GM12878 (cell line): ENCODE measurements around the gene RRP1B.

Experiments
- CEBPB ChIP-seq, 2 experiments: fragments of 150-350 bp in 1 of 2; IDR thresholded peaks; 2 replicates each; pipeline ENCODE4 v1.6.1; 2012 to 2014; ENCODE audit warnings: low read depth in 2 of 2, low read length in 2 of 2, borderline replicate concordance in 1 of 2, inconsistent platforms in 1 of 2
- CHD2 ChIP-seq: IDR thresholded peaks from 2 replicates; pipeline ENCODE4 v1.6.1; 2011; ENCODE audit warnings: low read depth, low read length, improper control_type of control experiment, borderline replicate concordance
- GABPA ChIP-seq: IDR thresholded peaks from 2 replicates; pipeline ENCODE4 v1.6.1; 2014; ENCODE audit warnings: antibody characterized with exemption, low read depth, mild to moderate bottlenecking, inconsistent platforms
- JUNB ChIP-seq: IDR thresholded peaks from 2 replicates; pipeline ENCODE4 v1.6.1; 2016; ENCODE audit warnings: antibody characterized with exemption, mild to moderate bottlenecking
- MEF2A ChIP-seq: IDR thresholded peaks from 2 replicates; pipeline ENCODE4 v1.6.1; 2011; ENCODE audit warnings: low read depth, mild to moderate bottlenecking, low read length, moderate library complexity; ENCODE audit not compliant: insufficient read depth
- POLR2AphosphoS5 ChIP-seq: IDR thresholded peaks from 2 replicates; pipeline ENCODE4 v1.6.1; 2011; ENCODE audit warnings: mild to moderate bottlenecking, low read length, inconsistent platforms
- RAD21 ChIP-seq: IDR thresholded peaks from 2 replicates; pipeline ENCODE4 v1.6.1; 2011; ENCODE audit warnings: mild to moderate bottlenecking, low read depth, low read length, moderate library complexity; ENCODE audit not compliant: insufficient read depth
- RB1 ChIP-seq: fragments of 450-650 bp; formaldehyde crosslinking; IDR thresholded peaks from 2 replicates; pipeline ENCODE4 v1.6.1; 2017; ENCODE audit warnings: mild to moderate bottlenecking, borderline replicate concordance
- RCOR1 ChIP-seq: conservative IDR thresholded peaks from 2 replicates; pipeline ENCODE4 v1.6.1; 2012; ENCODE audit warnings: low read depth, low read length, improper control_type of control experiment
- SPI1 ChIP-seq: IDR thresholded peaks from 2 replicates; pipeline ENCODE4 v1.6.1; 2011; ENCODE audit warnings: low read depth, mild to moderate bottlenecking, low read length, moderate library complexity, borderline replicate concordance; ENCODE audit not compliant: insufficient read depth
- SREBF1 ChIP-seq: IDR thresholded peaks from 2 replicates; pipeline ENCODE4 v1.6.1; 2012; ENCODE audit warnings: mild to moderate bottlenecking, low read length
- TF ChIP-seq, protein P1 (sequence below), 3 experiments: IDR thresholded peaks in 2 of 3; conservative IDR thresholded peaks in 1 of 3; 2 replicates each; pipeline ENCODE4 v1.5.1; 2011; ENCODE audit warnings: low read depth in 3 of 3, low read length in 3 of 3, mild to moderate bottlenecking in 3 of 3, control low read depth in 2 of 3, moderate library complexity in 2 of 3, inconsistent platforms in 1 of 3, mixed read lengths in 1 of 3; ENCODE audit not compliant: control insufficient read depth in 2 of 3, insufficient read depth in 1 of 3; ENCODE audit errors: extremely low read depth in 1 of 3
- TF ChIP-seq, protein P2 (sequence below): IDR thresholded peaks from 2 replicates; pipeline ENCODE4 v1.6.1; 2012; ENCODE audit warnings: low read depth, low read length, improper control_type of control experiment

DNA sequence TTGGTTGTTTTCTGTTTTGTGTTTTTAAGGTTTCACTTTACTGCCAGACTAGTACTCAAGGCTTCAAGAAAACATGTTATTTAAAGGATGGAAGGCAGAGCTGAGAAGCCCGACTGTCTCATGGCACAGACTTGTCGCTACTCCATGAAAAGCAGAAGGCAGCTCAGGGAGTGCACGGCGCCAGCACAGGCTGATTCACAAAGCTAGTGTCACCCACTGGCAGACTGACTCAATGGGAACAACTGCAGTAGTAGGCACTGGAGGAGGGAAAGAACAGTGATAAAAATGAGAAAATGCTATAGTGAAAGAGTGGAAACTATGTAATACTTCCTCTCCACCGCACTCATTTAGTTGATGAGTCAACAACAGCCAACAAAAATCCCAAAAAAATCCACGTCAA, 14.8 kb upstream of the RRP1B start:
- TF ChIP-seq SPI1 (no peak), GABPA (no peak), RCOR1 (no peak), CEBPB (IDR thresholded peaks at IDR 0.05; ENCODE audit: borderline replicate concordance in 1 of 2, low read depth in 2 of 2, low read length in 2 of 2) (no peak), RB1 (no peak), CHD2 (no peak), JUNB (no peak), SREBF1 (no peak), POLR2AphosphoS5 (no peak), MEF2A (no peak), RAD21 (no peak)
- TF ChIP-seq, protein P1, sequence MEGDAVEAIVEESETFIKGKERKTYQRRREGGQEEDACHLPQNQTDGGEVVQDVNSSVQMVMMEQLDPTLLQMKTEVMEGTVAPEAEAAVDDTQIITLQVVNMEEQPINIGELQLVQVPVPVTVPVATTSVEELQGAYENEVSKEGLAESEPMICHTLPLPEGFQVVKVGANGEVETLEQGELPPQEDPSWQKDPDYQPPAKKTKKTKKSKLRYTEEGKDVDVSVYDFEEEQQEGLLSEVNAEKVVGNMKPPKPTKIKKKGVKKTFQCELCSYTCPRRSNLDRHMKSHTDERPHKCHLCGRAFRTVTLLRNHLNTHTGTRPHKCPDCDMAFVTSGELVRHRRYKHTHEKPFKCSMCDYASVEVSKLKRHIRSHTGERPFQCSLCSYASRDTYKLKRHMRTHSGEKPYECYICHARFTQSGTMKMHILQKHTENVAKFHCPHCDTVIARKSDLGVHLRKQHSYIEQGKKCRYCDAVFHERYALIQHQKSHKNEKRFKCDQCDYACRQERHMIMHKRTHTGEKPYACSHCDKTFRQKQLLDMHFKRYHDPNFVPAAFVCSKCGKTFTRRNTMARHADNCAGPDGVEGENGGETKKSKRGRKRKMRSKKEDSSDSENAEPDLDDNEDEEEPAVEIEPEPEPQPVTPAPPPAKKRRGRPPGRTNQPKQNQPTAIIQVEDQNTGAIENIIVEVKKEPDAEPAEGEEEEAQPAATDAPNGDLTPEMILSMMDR (IDR thresholded peaks at IDR 0.05 in 2 of 3, conservative IDR thresholded peaks at IDR 0.05 in 1 of 3; ENCODE audit: control insufficient read depth in 2 of 3, extremely low read depth in 1 of 3, insufficient read depth in 1 of 3, low read depth in 3 of 3, low read length in 3 of 3): no peak
- TF ChIP-seq, protein P2, sequence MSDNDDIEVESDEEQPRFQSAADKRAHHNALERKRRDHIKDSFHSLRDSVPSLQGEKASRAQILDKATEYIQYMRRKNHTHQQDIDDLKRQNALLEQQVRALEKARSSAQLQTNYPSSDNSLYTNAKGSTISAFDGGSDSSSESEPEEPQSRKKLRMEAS: no peak
